Jurkat, Clone E6-1 (cell line): Measurements from ENCODE around the gene RNF44. TPM values are rescaled to one million over a fixed set of nuclear protein-coding genes. Genes with fewer than 3 reads are reported as not detected.
A peak's percentile ranks its signal among the peaks of the same experiment; 100 is the strongest.

Source experiments
- DNase-seq: peaks from one replicate; pipeline ENCODE4 v3.0.0-alpha.2; 2011; ENCODE audit warnings: low read depth, low spot score
- H3K4me3 ChIP-seq: 2 replicates; pipeline ENCODE4 v1.5.1; 2011; ENCODE audit warnings: mild to moderate bottlenecking, low read length, control low read depth, moderate library complexity
- polyA plus RNA-seq: library from polyadenylated mRNA; unstranded; fragments of >200 nt; gene quantifications from one replicate; pipeline ENCODE4 v1.2.1, GENCODE V29; 2012; ENCODE audit warnings: missing spikeins; ENCODE audit not compliant: insufficient read length, insufficient read depth

Gene RNF44
- 92.7 TPM for polyA plus RNA-seq

GRCh38 chr5:176536902-176537553 is at the start of gene RNF44:
RNF44 (minus strand) TSS chr5:176537402; CDS start chr5:176532472, 4,930 bp downstream.
- H3K4me3 ChIP-seq = peak within 1 kb of the TSS; percentile 99
- peak; percentile 98 for DNase-seq

GRCh38 chr5:176583076-176583475 is 45.9 kb upstream of the RNF44 start:
- DNase-seq = no peak
- H3K4me3 ChIP-seq = no peak overlapping the region

GRCh38 chr5:176581361-176581760 is 44.2 kb upstream of the RNF44 start:
- no peak overlapping the region for H3K4me3 ChIP-seq
- no peak for DNase-seq

GRCh38 chr5:176579323-176579722 is 42.1 kb upstream of the RNF44 start:
- DNase-seq = no peak
- no peak overlapping the region for H3K4me3 ChIP-seq

GRCh38 chr5:176578391-176578808 is 41.2 kb upstream of the RNF44 start:
- H3K4me3 ChIP-seq = no peak overlapping the region
- peak; percentile 17 for DNase-seq

GRCh38 chr5:176577312-176578176 is 40.3 kb upstream of the RNF44 start:
- DNase-seq = no peak

GRCh38 chr5:176575488-176576422 is 38.6 kb upstream of the RNF44 start:
- no peak overlapping the region for H3K4me3 ChIP-seq
- DNase-seq = no peak

More at GRCh38 chr5:176577312-176578176, 40.3 kb upstream of the RNF44 start:
- no peak overlapping the region for H3K4me3 ChIP-seq

GRCh38 chr5:176575066-176575465 is 37.9 kb upstream of the RNF44 start:
- DNase-seq = no peak

GRCh38 chr5:176574297-176574591 is 37.0 kb upstream of the RNF44 start:
- no peak for DNase-seq
- H3K4me3 ChIP-seq = no peak overlapping the region

More at GRCh38 chr5:176575066-176575465, 37.9 kb upstream of the RNF44 start:
- no peak overlapping the region for H3K4me3 ChIP-seq

- DNase-seq = peak; percentile 39
Observed at GRCh38 chr5:176573564-176574296, 36.5 kb upstream of the RNF44 start.

GRCh38 chr5:176570044-176570443 is 32.8 kb upstream of the RNF44 start:
- no peak for DNase-seq

More at GRCh38 chr5:176573564-176574296, 36.5 kb upstream of the RNF44 start:
- H3K4me3 ChIP-seq = no peak overlapping the region

GRCh38 chr5:176568657-176569056 is 31.5 kb upstream of the RNF44 start:
- no peak overlapping the region for H3K4me3 ChIP-seq
- DNase-seq = no peak

More at GRCh38 chr5:176570044-176570443, 32.8 kb upstream of the RNF44 start:
- H3K4me3 ChIP-seq = no peak overlapping the region

- no peak overlapping the region for H3K4me3 ChIP-seq
Observed at GRCh38 chr5:176565760-176566288, 28.6 kb upstream of the RNF44 start.

GRCh38 chr5:176564002-176564401 is 26.8 kb upstream of the RNF44 start:
- no peak overlapping the region for H3K4me3 ChIP-seq
- no peak for DNase-seq

More at GRCh38 chr5:176565760-176566288, 28.6 kb upstream of the RNF44 start:
- DNase-seq = no peak

GRCh38 chr5:176562189-176562588 is 25.0 kb upstream of the RNF44 start:
- H3K4me3 ChIP-seq = no peak overlapping the region
- no peak for DNase-seq

- DNase-seq = no peak
Observed at GRCh38 chr5:176561259-176561658, 24.1 kb upstream of the RNF44 start.

GRCh38 chr5:176560364-176560763 is 23.2 kb upstream of the RNF44 start:
- H3K4me3 ChIP-seq = no peak overlapping the region
- DNase-seq = no peak

More at GRCh38 chr5:176561259-176561658, 24.1 kb upstream of the RNF44 start:
- H3K4me3 ChIP-seq = no peak overlapping the region

GRCh38 chr5:176559683-176560082 is 22.5 kb upstream of the RNF44 start:
- DNase-seq = peak; percentile 69
- H3K4me3 ChIP-seq = no peak overlapping the region
